HG03108 (cell line): Measurements from ENCODE around the gene MEIKIN.

Source experiments
- ATAC-seq: cut with Tn5 transposase; IDR thresholded peaks from one replicate; pipeline ENCODE4 v1.9.1; 2021; ENCODE audit warnings: moderate library complexity; ENCODE audit not compliant: unreplicated experiment

MEIKIN gene, protein sequence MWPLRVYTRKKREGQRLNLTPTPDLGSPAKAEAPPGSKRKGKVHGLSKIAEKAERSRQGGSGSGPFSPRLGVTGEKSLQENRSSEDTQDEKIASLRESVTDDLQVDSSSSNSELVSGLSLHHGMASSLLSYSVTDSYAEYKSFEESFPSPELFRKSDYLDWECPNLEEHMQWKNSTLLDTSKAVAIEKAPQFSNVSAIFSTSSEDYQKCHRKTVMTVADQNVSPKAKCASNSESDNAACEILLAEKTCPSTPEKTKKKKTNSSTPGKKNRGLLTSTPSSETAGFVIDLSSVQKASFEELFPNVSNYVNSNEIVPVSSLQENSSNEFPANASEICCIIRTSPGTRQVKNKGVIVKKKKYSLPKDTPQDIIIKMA

GRCh38 chr5:131945551-131946168 is at the start of gene MEIKIN:
Gene MEIKIN, minus strand, starts transcription at chr5:131945663. Its CDS starts 158 bp downstream, at chr5:131945505.
- no peak for ATAC-seq

GRCh38 chr5:131994533-131995226 is 49.2 kb upstream of the MEIKIN start:
- ATAC-seq, result no peak

DNA sequence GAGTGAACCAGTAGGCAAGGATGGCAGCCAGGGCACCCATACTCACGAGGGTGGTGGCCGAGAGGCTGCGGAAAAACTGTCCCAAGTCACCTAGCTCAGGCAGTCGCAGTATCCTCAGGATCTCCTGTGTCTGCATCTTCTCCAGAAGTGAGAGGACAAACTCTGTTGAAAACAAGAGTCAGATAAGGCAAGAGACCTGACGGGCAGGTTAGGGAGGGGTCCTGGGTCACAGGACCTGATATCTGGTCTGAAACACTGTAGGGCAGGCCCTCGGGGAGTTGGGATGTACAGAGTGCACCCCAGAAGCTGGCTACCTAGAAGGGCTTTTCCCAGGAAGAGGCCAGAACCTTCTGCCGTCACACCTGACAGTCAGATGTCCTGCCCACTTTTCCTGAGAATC is 48.6 kb upstream of the MEIKIN start:
- ATAC-seq, result no peak

DNA sequence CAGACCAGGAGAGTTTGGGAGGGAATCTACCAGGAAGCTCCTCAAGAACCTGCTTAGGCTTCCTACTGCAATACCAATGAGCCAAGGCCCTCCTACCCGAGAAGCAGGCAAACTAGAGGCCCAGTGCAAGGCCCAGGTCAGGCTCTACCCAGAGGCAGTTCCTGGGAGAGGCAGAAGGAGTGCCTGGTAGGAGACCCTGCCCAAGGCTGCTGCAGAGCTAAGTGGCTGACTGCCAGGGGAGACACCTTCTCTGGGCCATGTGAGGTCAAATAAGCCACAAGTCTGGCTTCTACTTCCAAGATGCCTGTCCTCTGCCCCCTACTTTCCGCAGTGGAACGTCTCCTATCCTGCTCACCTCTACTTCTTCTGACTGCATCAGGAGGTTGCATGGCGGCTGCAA is 48.2 kb upstream of the MEIKIN start:
- ATAC-seq, result no peak

DNA sequence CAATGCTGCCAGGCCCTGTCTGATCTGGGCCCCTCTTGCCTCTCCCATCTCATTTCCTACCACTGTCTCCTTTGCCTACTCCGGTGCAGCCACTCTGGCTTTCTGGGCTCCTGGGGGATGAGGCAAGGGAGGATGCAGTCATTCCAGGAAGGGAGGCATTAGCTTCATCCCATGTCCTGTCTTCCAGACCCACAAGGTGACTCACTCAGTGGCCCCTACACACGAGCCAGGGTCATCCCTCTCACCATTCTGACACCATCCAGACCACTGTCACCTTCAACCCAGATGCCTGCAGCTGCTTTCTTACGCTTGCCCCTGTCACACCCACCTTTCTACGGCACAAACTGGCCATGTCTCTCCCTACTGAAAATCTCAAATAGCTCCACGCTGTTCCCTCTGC is 46.9 kb upstream of the MEIKIN start:
- no peak for ATAC-seq

DNA sequence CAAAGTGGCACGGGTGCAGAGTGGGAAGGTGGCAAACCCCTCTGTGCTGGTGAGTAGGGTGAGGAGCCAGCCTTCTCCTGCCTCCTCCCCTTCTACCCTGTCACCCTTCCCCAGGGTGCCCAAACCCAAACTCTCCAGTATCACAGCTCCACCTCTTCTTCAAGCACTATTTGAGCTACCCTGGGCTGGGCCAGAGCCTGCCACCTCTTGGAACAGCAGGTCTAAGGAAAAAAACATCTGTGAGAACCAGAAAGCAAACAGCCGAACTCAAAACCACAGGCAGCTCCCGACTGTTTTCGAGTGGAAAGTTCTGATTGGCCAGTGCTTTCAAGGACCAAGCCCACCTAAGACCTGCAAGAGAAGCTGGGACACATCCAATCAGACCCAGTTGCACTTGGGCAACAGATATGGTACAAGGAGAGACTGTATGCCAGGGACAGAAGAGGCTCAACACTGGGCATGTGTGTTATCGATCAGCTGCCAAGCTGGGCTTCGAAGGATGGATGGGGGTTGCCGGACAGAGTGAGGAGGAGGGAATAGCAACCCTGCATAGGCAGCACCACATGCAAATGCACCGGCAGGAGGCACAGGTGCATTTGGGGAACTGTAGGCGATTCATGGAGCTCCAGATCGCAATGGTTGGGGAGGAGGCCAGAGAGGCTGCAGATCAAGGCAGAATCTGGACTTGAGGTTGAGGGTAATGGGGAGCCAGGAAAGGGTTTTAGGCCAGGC is 46.3 kb upstream of the MEIKIN start:
- no peak for ATAC-seq

- ATAC-seq, result no peak
These were observed 45.3 kb upstream of the MEIKIN start for GRCh38 chr5:131990716-131991115.

DNA sequence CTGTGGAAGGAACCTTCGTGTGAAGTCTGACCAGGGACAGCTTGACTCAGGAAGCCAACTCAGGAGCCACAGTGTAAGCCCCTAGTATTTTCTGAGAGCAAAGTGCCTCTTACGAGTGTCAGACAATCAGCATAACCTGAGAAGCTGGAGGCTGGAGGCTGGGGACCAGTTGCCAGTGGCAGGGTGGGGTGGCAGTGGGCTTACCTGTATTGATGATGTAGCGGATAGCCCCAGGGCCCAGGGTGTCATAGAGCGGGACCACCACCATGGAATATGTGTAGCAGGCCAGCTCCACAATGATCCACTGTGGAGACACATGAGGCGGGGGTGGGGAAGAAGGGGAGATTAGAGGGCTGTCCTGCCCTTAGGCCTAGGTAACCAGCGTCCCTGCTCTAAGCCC is 43.1 kb upstream of the MEIKIN start:
- ATAC-seq, result no peak

- ATAC-seq, result no peak
These were observed 41.8 kb upstream of the MEIKIN start for GRCh38 chr5:131987251-131987650.

- no peak for ATAC-seq
These were observed 40.9 kb upstream of the MEIKIN start for GRCh38 chr5:131986161-131986912.

- no peak for ATAC-seq
These were observed 39.6 kb upstream of the MEIKIN start for GRCh38 chr5:131984956-131985665.

DNA sequence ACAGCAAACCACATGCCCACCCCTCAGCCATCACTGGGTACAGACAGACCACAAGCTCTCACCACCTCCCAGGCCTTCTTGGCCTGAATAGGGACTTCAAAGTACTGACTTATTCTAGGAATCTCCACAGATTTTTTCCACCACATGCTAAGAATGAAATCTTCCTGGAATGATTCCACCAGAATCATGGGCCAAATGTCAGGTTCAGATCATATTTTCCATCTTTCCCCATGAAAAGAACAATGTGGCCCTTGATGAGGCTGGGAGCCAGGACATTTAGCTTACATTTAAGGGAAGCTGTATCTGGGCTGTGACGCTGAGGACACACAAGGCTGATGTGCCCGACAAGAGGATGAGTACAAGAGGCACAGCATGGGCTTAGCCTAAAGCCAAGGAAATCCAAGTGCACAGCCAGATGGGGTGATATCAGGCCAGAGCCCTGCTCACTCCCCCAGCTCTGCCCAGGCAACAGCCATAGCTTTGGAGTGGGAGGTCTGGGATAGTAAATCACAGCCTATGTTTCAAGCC is 37.8 kb upstream of the MEIKIN start:
- ATAC-seq, result no peak

GRCh38 chr5:131981516-131981915 is 36.1 kb upstream of the MEIKIN start:
- no peak for ATAC-seq

DNA sequence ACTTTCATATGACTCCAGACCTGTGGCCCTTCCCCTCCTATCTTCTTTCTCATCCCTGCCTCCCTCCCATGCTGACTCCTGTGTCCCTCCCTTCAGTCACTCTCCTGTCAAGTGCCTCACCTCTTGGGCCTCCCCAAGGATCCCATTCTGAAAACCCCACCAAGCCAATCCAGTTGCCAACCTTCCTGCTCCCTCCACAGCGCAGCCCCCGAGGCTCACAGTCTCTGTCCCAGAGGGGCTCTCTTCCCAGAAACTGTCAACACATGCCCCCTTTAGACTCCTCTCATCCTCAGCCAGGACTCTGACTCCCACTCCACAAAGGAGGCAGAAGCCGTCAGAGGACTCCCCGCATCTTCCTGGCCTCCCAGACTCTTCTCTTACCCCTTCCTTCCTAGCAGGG is 35.2 kb upstream of the MEIKIN start:
- no peak for ATAC-seq

GRCh38 chr5:131979816-131980215 is 34.4 kb upstream of the MEIKIN start:
- no peak for ATAC-seq

DNA sequence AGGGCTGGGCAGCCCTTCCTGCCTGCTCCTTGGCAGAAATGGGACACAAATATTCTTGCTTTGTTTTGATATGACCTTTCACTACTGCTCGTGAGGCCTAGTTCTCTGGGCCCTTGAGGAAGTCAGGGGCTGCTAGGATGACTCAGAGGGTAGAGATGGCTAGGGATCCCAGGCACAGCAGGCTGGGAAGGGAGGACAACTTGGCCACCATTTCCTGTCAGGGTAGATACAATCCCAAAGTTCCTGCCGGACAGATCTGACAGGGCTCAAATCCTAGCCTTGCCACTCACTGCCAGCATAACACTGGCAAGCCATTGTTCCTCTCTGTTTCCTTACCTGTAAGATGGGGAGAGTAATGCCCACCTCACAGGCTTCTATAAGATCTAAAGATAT is 31.7 kb upstream of the MEIKIN start:
- no peak for ATAC-seq

GRCh38 chr5:131976414-131977211 is 31.1 kb upstream of the MEIKIN start:
- no peak for ATAC-seq

DNA sequence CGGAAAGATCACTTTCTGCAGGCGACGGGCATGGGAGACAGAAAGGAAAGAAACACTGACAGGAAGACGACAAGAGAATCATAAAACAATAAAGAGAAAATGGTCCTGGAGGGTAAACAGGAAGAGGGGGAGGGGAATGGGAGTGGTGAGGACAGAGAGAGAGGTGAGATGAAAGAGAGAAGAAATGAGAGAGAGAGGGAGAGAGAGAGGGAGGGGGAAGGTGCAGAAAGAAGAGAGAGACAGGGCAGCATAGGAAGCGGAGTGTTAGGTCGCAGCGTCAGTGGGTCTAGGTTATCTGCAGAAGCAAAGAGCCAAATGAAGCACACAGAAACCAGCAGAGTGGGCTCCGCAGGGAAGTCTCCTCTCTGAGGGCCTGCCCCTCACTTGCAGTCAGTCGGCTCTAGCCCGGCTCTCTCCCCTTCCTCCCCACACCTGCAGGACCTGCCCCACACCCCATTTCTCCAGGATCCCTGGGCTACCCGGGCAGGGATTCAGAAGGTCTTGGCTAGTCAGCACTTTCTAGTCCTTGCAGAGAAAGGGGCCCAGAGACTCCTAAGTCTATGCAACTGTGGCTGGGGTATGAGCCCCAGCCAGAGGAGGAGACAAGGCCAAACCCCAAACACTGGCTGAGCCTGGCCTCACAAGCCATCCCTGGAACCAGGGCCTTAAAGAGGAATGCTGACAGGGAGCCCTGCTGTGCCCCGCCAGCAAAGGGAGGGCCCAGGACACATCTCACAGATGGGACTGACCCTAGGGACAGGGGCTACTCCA is 29.7 kb upstream of the MEIKIN start:
- no peak for ATAC-seq
